CD4-positive, alpha-beta memory T cell (primary cell): Measurements from ENCODE around the gene CHST11. TPM values are rescaled to one million over a fixed set of nuclear protein-coding genes. Genes with fewer than 3 reads are reported as not detected.
A peak's percentile ranks its signal among the peaks of the same experiment; 100 is the strongest.

Experiments
- CTCF ChIA-PET: fragments of 350-600 bp; sonication (Branson Sonifier 250); formaldehyde crosslinking; loops from one replicate; lab custom pipeline; 2021; ENCODE audit warnings: inconsistent platforms; ENCODE audit not compliant: partially characterized antibody; lab: Charles Lee
- POLR2A ChIA-PET: fragments of 350-600 bp; sonication (Branson Sonifier 250); formaldehyde crosslinking; loops from one replicate; lab custom pipeline; 2021; ENCODE audit not compliant: partially characterized antibody; lab: Charles Lee
- DNase-seq, 5 donors: peaks; one replicate each; pipeline versions ENCODE4 v3.0.0 to v3.0.0-alpha.2; 2020 to 2022; ENCODE audit warnings: mixed read lengths in 1 of 5
- H3K27ac ChIP-seq: one replicate; pipeline ENCODE4 v1.7.0; 2013; ENCODE audit warnings: low read depth, low read length
- H3K27me3 ChIP-seq: 2 replicates; pipeline ENCODE4 v1.7.0; 2013; ENCODE audit warnings: mild to moderate bottlenecking, low read length, moderate library complexity; ENCODE audit not compliant: insufficient read depth
- H3K36me3 ChIP-seq: 2 replicates; pipeline ENCODE4 v1.7.0; 2013; ENCODE audit warnings: mild to moderate bottlenecking, low read length, moderate library complexity; ENCODE audit not compliant: insufficient read depth
- H3K4me1 ChIP-seq: 2 replicates; pipeline ENCODE4 v1.7.0; 2013; ENCODE audit warnings: mild to moderate bottlenecking, low read length, moderate library complexity; ENCODE audit not compliant: insufficient read depth
- H3K4me3 ChIP-seq, 2 donors: one replicate each; pipeline ENCODE4 v1.7.0; 2013; ENCODE audit warnings: low read length in 2 of 2, mild to moderate bottlenecking in 1 of 2
- H3K9me3 ChIP-seq, 2 donors: one replicate each; pipeline ENCODE4 v1.7.0; 2013; ENCODE audit warnings: low read length in 2 of 2, control low read depth in 1 of 2; ENCODE audit not compliant: control insufficient read depth in 1 of 2
- H3K27ac Mint-ChIP-seq, 7 donors: one replicate each; pipeline ENCODE4 v1.8.0; 2020 to 2021; ENCODE audit warnings: mixed read lengths in 7 of 7, mild to moderate bottlenecking in 6 of 7, inconsistent platforms in 3 of 7, moderate library complexity in 3 of 7
- H3K27me3 Mint-ChIP-seq, 2 donors: one replicate each; pipeline ENCODE4 v1.8.0; 2020 to 2021; ENCODE audit warnings: mixed read lengths in 2 of 2
- H3K36me3 Mint-ChIP-seq, 2 donors: one replicate each; pipeline ENCODE4 v1.8.0; 2020 to 2021; ENCODE audit warnings: mixed read lengths in 2 of 2, inconsistent platforms in 1 of 2, mild to moderate bottlenecking in 1 of 2
- H3K4me1 Mint-ChIP-seq, 4 donors: one replicate each; pipeline ENCODE4 v1.8.0; 2020 to 2021; ENCODE audit warnings: mixed read lengths in 4 of 4, mild to moderate bottlenecking in 1 of 4
- H3K4me3 Mint-ChIP-seq, 8 donors: one replicate each; pipeline ENCODE4 v1.8.0; 2020 to 2021; ENCODE audit warnings: mixed read lengths in 8 of 8, mild to moderate bottlenecking in 7 of 8, moderate library complexity in 6 of 8, inconsistent platforms in 3 of 8
- H3K9me3 Mint-ChIP-seq, 8 donors: one replicate each; pipeline ENCODE4 v1.8.0; 2020 to 2021; ENCODE audit warnings: mixed read lengths in 8 of 8, mild to moderate bottlenecking in 5 of 8, inconsistent platforms in 3 of 8, moderate library complexity in 1 of 8
- intact Hi-C: fragments of 100-400 bp; cut with micrococcal nuclease; formaldehyde crosslinking; loops from one replicate; pipeline ENCODE4 v1.15.1; 2023
- polyA plus RNA-seq, 2 donors: library from polyadenylated mRNA; unstranded; fragments of 300-500 nt; fragmentation: Illumina TruSeq; gene quantifications; one replicate each; pipeline ENCODE4 v1.2.3, GENCODE V29; 2021
- total RNA-seq, 2 experiments: library from RNA; stranded (reverse); gene quantifications; one replicate each; pipeline ENCODE4 v1.2.3, GENCODE V29; 2021

CHST11 gene
- total and polyA plus RNA-seq, 4 experiments from 2014 or later = 55.1 to 64.6 (median 59.8) TPM

DNA sequence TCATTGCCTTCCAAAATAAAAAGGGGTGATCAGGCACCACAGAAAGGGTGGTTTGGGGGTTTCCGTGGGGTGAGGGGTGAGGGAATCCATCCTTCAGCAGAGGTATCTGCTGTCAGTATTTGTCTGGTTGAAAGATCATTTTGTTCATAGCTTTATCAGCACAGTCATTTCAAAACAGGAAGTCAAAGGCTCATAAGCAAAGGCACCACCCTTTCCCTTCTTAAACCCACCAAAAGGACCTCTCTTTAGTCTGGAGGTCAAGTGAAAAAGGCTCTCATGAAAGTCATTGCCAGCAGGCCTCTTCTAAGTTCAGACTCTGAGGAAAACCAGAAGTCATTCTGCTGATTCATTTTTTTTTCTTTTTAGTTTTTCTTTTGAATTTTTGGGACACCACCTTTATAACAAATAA lies 6.2 kb downstream of the CHST11 start:
- Mint-ChIP-seq H3K9me3 (no peaks in the 10 kb centered on the region), H3K36me3 (peaks cover 0 to 14% of the 10 kb centered on the region in 2 donors), H3K4me3 (peak overlapping the region; percentile 79 to 93 (median 84)), H3K27ac (peak overlapping the region; percentile 85 to 96 (median 93)), H3K4me1 (peaks cover 60 to 95% (median 75%) of the 10 kb centered on the region in 4 donors), H3K27me3 (no peaks in the 10 kb centered on the region)
- H3K4me1 ChIP-seq = peaks cover 86% of the 10 kb centered on the region
- peak overlapping the region; percentile 62 for H3K27ac ChIP-seq
- DNase-seq = peak; percentile 53 to 83 (median 58)
- peak overlapping the region; percentile 2 to 21 for H3K4me3 ChIP-seq
- no peaks in the 10 kb centered on the region for H3K27me3 ChIP-seq
- no peaks in the 10 kb centered on the region for H3K36me3 ChIP-seq
- POLR2A ChIA-PET = interaction anchor here (0.7 to 5.9 kb wide), 6 partner anchors 10 to 209 kb away, joined by 3 to 39 read pairs (median 4); no protein-coding TSS in a partner anchor
- CTCF ChIA-PET = interaction anchor here (3.6 kb wide), 1 partner anchor 15 kb away, joined by 12 read pairs; no protein-coding TSS in a partner anchor
- intact Hi-C loops = loop anchor here (1.0 to 10.0 kb wide), 2 partner anchors 13 to 158 kb away; partner anchors contain the start of gene EID3
- H3K9me3 ChIP-seq = no peaks in the 10 kb centered on the region

DNA sequence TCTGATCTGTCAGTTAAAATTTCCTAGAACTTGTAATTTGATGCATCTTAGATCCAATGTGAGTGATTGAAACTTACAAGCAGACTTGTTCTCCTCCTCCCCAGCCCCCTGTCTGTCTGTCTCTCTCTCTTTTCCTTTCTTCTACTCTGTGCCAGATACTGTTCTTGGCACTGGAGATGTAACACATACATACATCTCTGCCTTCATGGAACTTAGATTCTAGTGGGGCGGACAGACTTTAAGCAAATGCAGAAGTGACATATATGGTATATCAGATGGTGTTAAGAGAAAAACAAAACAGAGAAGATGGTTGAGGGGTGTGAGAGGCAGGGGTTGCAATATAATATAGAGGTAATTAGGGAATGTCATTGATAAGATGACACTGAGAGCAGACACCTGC lies 6.6 kb downstream of the CHST11 start:
- peak overlapping the region; percentile 79 to 93 (median 84) for H3K4me3 Mint-ChIP-seq
- CTCF ChIA-PET = interaction anchor here (0.7 kb wide), 1 partner anchor 518 kb away, joined by 3 read pairs; no protein-coding TSS in a partner anchor
- intact Hi-C loops = loop anchor here (1.0 to 10.0 kb wide), 2 partner anchors 13 to 159 kb away; partner anchors contain the start of gene EID3
- H3K36me3 ChIP-seq = no peaks in the 10 kb centered on the region
- H3K4me3 ChIP-seq = peak overlapping the region in 1 of 2 donors; percentile 2
- H3K27me3 Mint-ChIP-seq = no peaks in the 10 kb centered on the region
- no peak for DNase-seq
- peak overlapping the region; percentile 85 to 96 (median 93) for H3K27ac Mint-ChIP-seq
- no peaks in the 10 kb centered on the region for H3K9me3 Mint-ChIP-seq
- H3K9me3 ChIP-seq = no peaks in the 10 kb centered on the region
- no peaks in the 10 kb centered on the region for H3K27me3 ChIP-seq
- peaks cover 90% of the 10 kb centered on the region for H3K4me1 ChIP-seq
- POLR2A ChIA-PET = interaction anchor here (0.9 to 5.9 kb wide), 5 partner anchors 10 to 31 kb away, joined by 3 to 39 read pairs (median 4); no protein-coding TSS in a partner anchor
- H3K4me1 Mint-ChIP-seq = peaks cover 63 to 97% (median 78%) of the 10 kb centered on the region in 4 donors
- H3K36me3 Mint-ChIP-seq = peaks cover 0 to 13% of the 10 kb centered on the region in 2 donors
- H3K27ac ChIP-seq = peak overlapping the region; percentile 62

DNA sequence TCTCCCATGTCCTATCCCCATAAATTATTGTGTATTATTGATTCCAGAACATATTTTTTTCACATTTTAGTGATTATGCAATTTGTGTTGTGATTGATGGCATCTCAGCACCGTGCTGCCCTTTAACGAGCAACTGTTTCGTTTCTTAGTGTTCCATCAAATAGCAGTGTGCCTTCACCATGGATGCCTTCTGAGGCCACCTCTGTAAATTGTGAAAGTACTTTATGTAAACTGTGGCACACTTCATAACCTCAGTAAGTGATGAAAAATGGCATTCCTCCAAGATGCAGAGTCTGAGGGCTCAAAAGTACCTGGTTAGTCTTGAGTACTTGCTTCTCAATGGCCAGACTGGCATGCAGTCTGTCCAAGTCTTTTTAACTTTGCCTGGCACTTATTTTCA lies 8.2 kb downstream of the CHST11 start:
- Mint-ChIP-seq H3K4me1 (peaks cover 72 to 97% (median 85%) of the 10 kb centered on the region in 4 donors), H3K4me3 (peak overlapping the region; percentile 56 to 90 (median 76)), H3K27me3 (no peaks in the 10 kb centered on the region), H3K27ac (peak overlapping the region; percentile 81 to 96 (median 88)), H3K9me3 (no peaks in the 10 kb centered on the region), H3K36me3 (peaks cover under 1 to 4% of the 10 kb centered on the region in 2 donors)
- H3K36me3 ChIP-seq = no peaks in the 10 kb centered on the region
- no peak overlapping the region for H3K4me3 ChIP-seq
- peak overlapping the region; percentile 5 for H3K27ac ChIP-seq
- intact Hi-C loops = loop anchor here (10.0 kb wide), 1 partner anchor 160 kb away; the partner anchor contains the start of gene EID3
- CTCF ChIA-PET = interaction anchor here (1.1 to 1.5 kb wide), 3 partner anchors 8 to 139 kb away, joined by 3 read pairs; no protein-coding TSS in a partner anchor
- H3K4me1 ChIP-seq = peaks cover 99% of the 10 kb centered on the region
- H3K27me3 ChIP-seq = no peaks in the 10 kb centered on the region
- POLR2A ChIA-PET = interaction anchor here (0.6 to 5.9 kb wide), 5 partner anchors 7 to 29 kb away, joined by 3 to 39 read pairs (median 3); no protein-coding TSS in a partner anchor
- no peak for DNase-seq
- H3K9me3 ChIP-seq = no peaks in the 10 kb centered on the region

GRCh38 chr12:104466709-104467345 lies 10.1 kb downstream of the CHST11 start:
- peaks cover 0 to 4% (median 0%) of the 10 kb centered on the region in 8 donors for H3K9me3 Mint-ChIP-seq
- Histone ChIP-seq H3K9me3 (no peaks in the 10 kb centered on the region), H3K27ac (no peak overlapping the region), H3K36me3 (no peaks in the 10 kb centered on the region), H3K4me3 (no peak overlapping the region), H3K4me1 (peaks cover 99% of the 10 kb centered on the region), H3K27me3 (no peaks in the 10 kb centered on the region)
- no peak for DNase-seq
- H3K4me3 Mint-ChIP-seq = peak overlapping the region in 6 of 8 donors; percentile 36 to 82 (median 54)
- POLR2A ChIA-PET = interaction anchor here (0.8 to 5.9 kb wide), 6 partner anchors 9 to 102 kb away, joined by 3 to 39 read pairs (median 4); no protein-coding TSS in a partner anchor
- intact Hi-C loops = loop anchor here (1.0 to 10.0 kb wide), 2 partner anchors 10 to 162 kb away; partner anchors contain the start of gene EID3
- H3K27ac Mint-ChIP-seq = peak overlapping the region; percentile 32 to 92 (median 80)
- peaks cover 74 to 97% (median 86%) of the 10 kb centered on the region in 4 donors for H3K4me1 Mint-ChIP-seq
- CTCF ChIA-PET = interaction anchor here (1.0 to 1.1 kb wide), 2 partner anchors 12 to 85 kb away, joined by 3 read pairs; no protein-coding TSS in a partner anchor
- H3K27me3 Mint-ChIP-seq = no peaks in the 10 kb centered on the region
- H3K36me3 Mint-ChIP-seq = peaks cover 10% of the 10 kb centered on the region in 2 donors

- Mint-ChIP-seq H3K27ac (peak overlapping the region; percentile 2 to 85 (median 55)), H3K4me3 (peak overlapping the region; percentile 2 to 82 (median 49)), H3K4me1 (peaks cover 75 to 99% (median 88%) of the 10 kb centered on the region in 4 donors), H3K27me3 (no peaks in the 10 kb centered on the region), H3K9me3 (peaks cover 0 to 4% (median 0%) of the 10 kb centered on the region in 8 donors), H3K36me3 (peaks cover 10% of the 10 kb centered on the region in 2 donors)
- POLR2A ChIA-PET = interaction anchor here (0.8 to 5.9 kb wide), 7 partner anchors 9 to 110 kb away, joined by 3 to 39 read pairs (median 4); no protein-coding TSS in a partner anchor
- no peaks in the 10 kb centered on the region for H3K9me3 ChIP-seq
- H3K27ac ChIP-seq = no peak overlapping the region
- peaks cover 99% of the 10 kb centered on the region for H3K4me1 ChIP-seq
- CTCF ChIA-PET = interaction anchor here (1.0 to 1.1 kb wide), 2 partner anchors 11 to 86 kb away, joined by 3 read pairs; no protein-coding TSS in a partner anchor
- no peaks in the 10 kb centered on the region for H3K27me3 ChIP-seq
- DNase-seq = no peak
- intact Hi-C loops = loop anchor here (1.0 to 10.0 kb wide), 2 partner anchors 10 to 163 kb away; partner anchors contain the start of gene EID3
- H3K4me3 ChIP-seq = no peak overlapping the region
- H3K36me3 ChIP-seq = no peaks in the 10 kb centered on the region
Observed at GRCh38 chr12:104467346-104467837, 10.6 kb downstream of the CHST11 start.

GRCh38 chr12:104468371-104468770 lies 11.6 kb downstream of the CHST11 start:
- Mint-ChIP-seq H3K4me3 (peak overlapping the region in 3 of 8 donors; percentile 55 to 82 (median 66)), H3K27me3 (no peaks in the 10 kb centered on the region), H3K36me3 (peaks cover 8 to 10% of the 10 kb centered on the region in 2 donors), H3K27ac (peak overlapping the region in 2 of 7 donors; percentile 34 to 85), H3K4me1 (peaks cover 78 to 99% (median 89%) of the 10 kb centered on the region in 4 donors), H3K9me3 (peaks cover 0 to 4% (median 0%) of the 10 kb centered on the region in 8 donors)
- H3K4me3 ChIP-seq = no peak overlapping the region
- no peaks in the 10 kb centered on the region for H3K9me3 ChIP-seq
- ChIA-PET POLR2A (interaction anchor here (1.1 to 5.9 kb wide), 5 partner anchors 10 to 109 kb away, joined by 3 to 39 read pairs (median 4); no protein-coding TSS in a partner anchor), CTCF (no interaction called here)
- no peaks in the 10 kb centered on the region for H3K27me3 ChIP-seq
- H3K36me3 ChIP-seq = no peaks in the 10 kb centered on the region
- H3K27ac ChIP-seq = no peak overlapping the region
- peaks cover 99% of the 10 kb centered on the region for H3K4me1 ChIP-seq
- DNase-seq = no peak
- intact Hi-C loops = loop anchor here (10.0 kb wide), 1 partner anchor 164 kb away; the partner anchor contains the start of gene EID3
